IMR-90 (cell line): ENCODE measurements around the gene AKAP12.

Experiments used
- CEBPB ChIP-seq: IDR thresholded peaks from 2 replicates; pipeline ENCODE4 v1.6.1; 2012; ENCODE audit warnings: low read depth, low read length, improper control_type of control experiment
- MAFK ChIP-seq: IDR thresholded peaks from 2 replicates; pipeline ENCODE4 v1.6.1; 2012; ENCODE audit warnings: low read depth, low read length, improper control_type of control experiment
- RCOR1 ChIP-seq: IDR thresholded peaks from 2 replicates; pipeline ENCODE4 v1.6.1; 2012; ENCODE audit warnings: mild to moderate bottlenecking, low read length, improper control_type of control experiment; ENCODE audit not compliant: insufficient replicate concordance
- TF ChIP-seq, protein P1 (sequence below): conservative IDR thresholded peaks from 2 replicates; pipeline ENCODE4 v1.5.1; 2012; ENCODE audit warnings: mild to moderate bottlenecking, low read depth, low read length, improper control_type of control experiment

DNA sequence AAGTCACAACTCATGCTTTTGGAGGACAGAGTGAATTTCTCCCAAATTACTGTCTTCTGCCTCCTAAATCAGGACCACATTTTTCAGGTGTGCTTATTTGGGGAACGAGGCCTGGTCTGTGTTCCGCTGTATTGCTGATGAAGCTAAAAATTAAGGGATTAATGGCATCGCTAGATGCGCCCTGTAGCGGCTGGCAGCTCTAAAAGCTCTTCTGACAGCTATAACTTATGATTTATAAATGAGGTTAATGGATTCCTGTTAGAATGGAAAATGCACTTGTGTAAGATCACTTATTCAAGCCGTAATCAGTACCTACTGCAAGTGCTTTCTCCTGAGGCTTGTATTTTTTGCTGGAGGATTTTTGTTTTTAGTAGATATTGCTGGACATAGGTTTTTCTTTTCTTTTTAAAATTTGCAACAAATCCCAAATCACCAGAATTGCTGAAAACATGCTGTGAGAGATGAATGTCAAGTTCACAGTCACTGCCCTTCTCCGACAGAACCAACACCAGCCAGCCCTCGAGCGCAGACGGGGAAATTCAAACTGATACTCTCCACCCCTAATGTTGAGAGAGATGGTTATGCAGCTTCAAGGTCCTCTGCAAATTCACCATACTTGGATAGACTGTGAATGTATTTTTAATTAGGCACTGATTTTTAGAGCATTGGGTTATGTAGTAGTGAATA, 49.1 kb downstream of the AKAP12 start:
- no peak for TF ChIP-seq CEBPB
- TF ChIP-seq MAFK = peak; percentile 46
- TF ChIP-seq, protein P1, sequence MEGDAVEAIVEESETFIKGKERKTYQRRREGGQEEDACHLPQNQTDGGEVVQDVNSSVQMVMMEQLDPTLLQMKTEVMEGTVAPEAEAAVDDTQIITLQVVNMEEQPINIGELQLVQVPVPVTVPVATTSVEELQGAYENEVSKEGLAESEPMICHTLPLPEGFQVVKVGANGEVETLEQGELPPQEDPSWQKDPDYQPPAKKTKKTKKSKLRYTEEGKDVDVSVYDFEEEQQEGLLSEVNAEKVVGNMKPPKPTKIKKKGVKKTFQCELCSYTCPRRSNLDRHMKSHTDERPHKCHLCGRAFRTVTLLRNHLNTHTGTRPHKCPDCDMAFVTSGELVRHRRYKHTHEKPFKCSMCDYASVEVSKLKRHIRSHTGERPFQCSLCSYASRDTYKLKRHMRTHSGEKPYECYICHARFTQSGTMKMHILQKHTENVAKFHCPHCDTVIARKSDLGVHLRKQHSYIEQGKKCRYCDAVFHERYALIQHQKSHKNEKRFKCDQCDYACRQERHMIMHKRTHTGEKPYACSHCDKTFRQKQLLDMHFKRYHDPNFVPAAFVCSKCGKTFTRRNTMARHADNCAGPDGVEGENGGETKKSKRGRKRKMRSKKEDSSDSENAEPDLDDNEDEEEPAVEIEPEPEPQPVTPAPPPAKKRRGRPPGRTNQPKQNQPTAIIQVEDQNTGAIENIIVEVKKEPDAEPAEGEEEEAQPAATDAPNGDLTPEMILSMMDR = no peak
- TF ChIP-seq RCOR1 = no peak
